ENCODE data around the gene BRD3OS.

DNA sequence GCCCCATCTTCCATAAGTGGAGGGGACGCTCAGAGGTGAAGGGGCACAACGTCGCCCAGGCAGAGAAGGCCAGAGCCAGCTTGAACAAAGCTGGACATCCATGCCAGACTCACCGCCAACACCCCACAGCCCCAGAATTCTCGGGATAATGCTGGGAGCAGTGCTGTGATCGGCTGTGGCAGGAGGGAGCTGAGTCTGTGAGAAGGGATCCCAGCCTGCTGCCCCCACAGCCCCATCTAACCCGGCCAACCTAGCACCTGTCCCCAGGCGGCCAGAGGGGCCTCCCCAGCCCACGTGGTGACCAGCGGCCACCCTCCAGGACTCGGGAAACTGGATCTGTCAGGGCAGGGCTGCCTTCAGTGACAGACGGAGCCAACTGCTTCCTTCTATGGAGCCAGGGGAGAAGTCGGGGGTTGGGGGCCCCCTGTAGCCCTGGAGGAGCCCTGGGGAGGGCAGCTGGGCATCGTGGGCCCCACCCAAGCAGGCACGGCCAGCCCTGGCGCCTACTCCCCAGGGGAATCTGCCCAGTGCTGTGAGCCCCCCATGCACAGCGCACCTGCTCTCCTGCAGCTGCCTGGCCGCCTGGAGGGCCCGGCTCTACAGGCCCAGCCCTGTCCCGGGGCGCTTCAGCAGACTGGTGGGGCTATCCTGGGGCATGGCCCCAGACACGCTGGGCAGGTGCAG is 36.5 kb downstream of the BRD3OS start:
- TF ChIP-seq CTCF (IDR thresholded peaks at IDR 0.05) = no peak
- no peak for TF ChIP-seq EP300 (IDR thresholded peaks at IDR 0.05)

Data from gastroesophageal sphincter (tissue), 3 donors.